GM23338 (cell line): ENCODE measurements around the gene SCTR. TPM values are rescaled to one million over a fixed set of nuclear protein-coding genes. Genes with fewer than 3 reads are reported as not detected.

Experiments
- ATAC-seq: fragments of 200-7000 bp; cut with Tn5 transposase; 3 replicates; pipeline ENCODE4 v1.9.1; 2020
- DNase-seq: peaks from one replicate; pipeline ENCODE4 v3.0.0-alpha.2; 2015; ENCODE audit warnings: low spot score
- H2AFZ ChIP-seq: fragments of 200-600 bp; sonication (generic); 2 replicates; pipeline ENCODE4 v1.8.0; 2016; ENCODE audit warnings: antibody characterized with exemption, mild to moderate bottlenecking, moderate library complexity
- H3F3A ChIP-seq: fragments of 200-600 bp; sonication (generic); replicated peaks from 2 replicates; pipeline ENCODE4 v1.8.0; 2017; ENCODE audit warnings: antibody characterized with exemption, mixed run types, low read depth
- H3K27ac ChIP-seq: fragments of 200-600 bp; sonication (generic); 2 replicates; pipeline ENCODE4 v1.6.1; 2016; ENCODE audit warnings: low read depth
- H3K27me3 ChIP-seq: fragments of 200-600 bp; sonication (generic); 2 replicates; pipeline ENCODE4 v1.8.0; 2016; ENCODE audit warnings: mild to moderate bottlenecking, mixed run types, moderate library complexity; ENCODE audit not compliant: insufficient read depth
- H3K36me3 ChIP-seq: fragments of 200-600 bp; sonication (generic); 2 replicates; pipeline ENCODE4 v1.8.0; 2016; ENCODE audit warnings: mild to moderate bottlenecking; ENCODE audit not compliant: insufficient read depth
- H3K4me1 ChIP-seq: fragments of 200-600 bp; sonication (generic); 2 replicates; pipeline ENCODE4 v1.8.0; 2016; ENCODE audit warnings: mild to moderate bottlenecking, moderate library complexity; ENCODE audit not compliant: insufficient read depth
- H3K4me2 ChIP-seq: fragments of 200-600 bp; sonication (generic); 2 replicates; pipeline ENCODE4 v1.7.1; 2017; ENCODE audit warnings: mixed run types
- H3K4me3 ChIP-seq: fragments of 200-600 bp; sonication (generic); 2 replicates; pipeline ENCODE4 v1.6.1; 2016; ENCODE audit warnings: mixed run types
- H3K79me2 ChIP-seq: fragments of 200-600 bp; sonication (generic); replicated peaks from 2 replicates; pipeline ENCODE4 v1.8.0; 2017; ENCODE audit warnings: mild to moderate bottlenecking; ENCODE audit not compliant: insufficient read depth
- H3K9me2 ChIP-seq: fragments of 200-600 bp; sonication (generic); 2 replicates; pipeline ENCODE4 v1.8.0; 2017; ENCODE audit not compliant: insufficient read depth
- H4K20me1 ChIP-seq: fragments of 200-600 bp; sonication (generic); replicated peaks from 2 replicates; pipeline ENCODE4 v1.8.0; 2017; ENCODE audit warnings: mild to moderate bottlenecking; ENCODE audit not compliant: insufficient read depth
- H3K27ac Mint-ChIP-seq: 2 replicates; pipeline ENCODE4 v1.8.0; 2020; ENCODE audit warnings: inconsistent platforms, mild to moderate bottlenecking, moderate library complexity, mixed read lengths
- H3K27me3 Mint-ChIP-seq: 3 replicates; pipeline ENCODE4 v1.8.0; 2022; ENCODE audit warnings: low read depth, mild to moderate bottlenecking, moderate library complexity, mixed read lengths, inconsistent platforms; ENCODE audit not compliant: insufficient read depth, poor library complexity
- H3K36me3 Mint-ChIP-seq: 3 replicates; pipeline ENCODE4 v1.8.0; 2021; ENCODE audit warnings: low read depth, mild to moderate bottlenecking, inconsistent platforms, moderate library complexity, mixed read lengths
- H3K4me1 Mint-ChIP-seq: 3 replicates; pipeline ENCODE4 v1.8.0; 2020; ENCODE audit warnings: mild to moderate bottlenecking, inconsistent platforms, mixed read lengths
- H3K4me3 Mint-ChIP-seq: 3 replicates; pipeline ENCODE4 v1.8.0; 2021; ENCODE audit warnings: moderate library complexity, mild to moderate bottlenecking, inconsistent platforms, mixed read lengths
- H3K9me3 Mint-ChIP-seq: 3 replicates; pipeline ENCODE4 v1.8.0; 2020; ENCODE audit warnings: moderate library complexity, mild to moderate bottlenecking, inconsistent platforms, mixed read lengths
- CREB1 ChIP-seq: fragments of 250-450 bp; sonication (Bioruptor Pico); IDR thresholded peaks from 2 replicates; pipeline ENCODE4 v1.5.0; 2020; ENCODE audit warnings: low read depth, mild to moderate bottlenecking, moderate library complexity
- EZH2 ChIP-seq: fragments of 200-600 bp; sonication (generic); IDR thresholded peaks from one replicate; pipeline ENCODE4 v1.8.0; 2017; ENCODE audit warnings: antibody characterized with exemption, mild to moderate bottlenecking, low read depth; ENCODE audit not compliant: unreplicated experiment
- JUNB ChIP-seq: IDR thresholded peaks from one replicate; pipeline ENCODE4 v1.6.1; 2016; ENCODE audit warnings: antibody characterized with exemption; ENCODE audit not compliant: unreplicated experiment
- STAT1 ChIP-seq: IDR thresholded peaks from one replicate; pipeline ENCODE4 v1.6.1; 2016; ENCODE audit warnings: antibody characterized with exemption; ENCODE audit not compliant: unreplicated experiment
- ZNF114 ChIP-seq: fragments of 250-450 bp; sonication (Bioruptor Pico); IDR thresholded peaks from 2 replicates; pipeline ENCODE4 v1.5.0; 2020; ENCODE audit warnings: mild to moderate bottlenecking, moderate library complexity
- ZNF462 ChIP-seq: fragments of 250-450 bp; sonication (Bioruptor Pico); IDR thresholded peaks from 2 replicates; pipeline ENCODE4 v1.5.0; 2020; ENCODE audit warnings: mild to moderate bottlenecking, moderate library complexity
- polyA plus RNA-seq: library from polyadenylated mRNA; unstranded; fragments of >200 nt; fragmentation: Nextera tagmentation; extraction: Ambion mirVana; gene quantifications from 2 replicates; pipeline ENCODE4 v1.2.1, GENCODE V29; 2016
- total RNA-seq: library from RNA; depleted of rRNA; stranded (reverse); fragments of >200 nt; shearing (Covaris generic); gene quantifications from 2 replicates; pipeline ENCODE4 v1.2.3, GENCODE V29; 2014
- TF ChIP-seq, protein P1 (sequence below): IDR thresholded peaks from one replicate; pipeline ENCODE4 v1.6.1; 2018; ENCODE audit warnings: antibody characterized with exemption; ENCODE audit not compliant: unreplicated experiment
- TF ChIP-seq, protein P2 (sequence below): IDR thresholded peaks from 2 replicates; pipeline ENCODE4 v1.6.1; 2016; ENCODE audit warnings: antibody characterized with exemption

Gene SCTR
- total and polyA plus RNA-seq, 2 experiments from 2014 or later, result not detected

- Mint-ChIP-seq H3K27me3 (peaks cover 16% of the 10 kb centered on the region), H3K9me3 (no peaks in the 10 kb centered on the region), H3K4me1 (peaks cover 22% of the 10 kb centered on the region), H3K4me3 (no peak overlapping the region; the same call in 2 of the 3 replicates), H3K27ac (no peak overlapping the region), H3K36me3 (no peaks in the 10 kb centered on the region)
- H3F3A ChIP-seq, result no peaks in the 10 kb centered on the region
- H3K79me2 ChIP-seq, result no peaks in the 10 kb centered on the region
- ATAC-seq, result no peak
- no peaks in the 10 kb centered on the region for H3K9me2 ChIP-seq
- no peak for DNase-seq
- no peak overlapping the region for H3K27ac ChIP-seq
- TF ChIP-seq ZNF114 (CRISPR knock-in tag), result no peak
- TF ChIP-seq, protein P1, sequence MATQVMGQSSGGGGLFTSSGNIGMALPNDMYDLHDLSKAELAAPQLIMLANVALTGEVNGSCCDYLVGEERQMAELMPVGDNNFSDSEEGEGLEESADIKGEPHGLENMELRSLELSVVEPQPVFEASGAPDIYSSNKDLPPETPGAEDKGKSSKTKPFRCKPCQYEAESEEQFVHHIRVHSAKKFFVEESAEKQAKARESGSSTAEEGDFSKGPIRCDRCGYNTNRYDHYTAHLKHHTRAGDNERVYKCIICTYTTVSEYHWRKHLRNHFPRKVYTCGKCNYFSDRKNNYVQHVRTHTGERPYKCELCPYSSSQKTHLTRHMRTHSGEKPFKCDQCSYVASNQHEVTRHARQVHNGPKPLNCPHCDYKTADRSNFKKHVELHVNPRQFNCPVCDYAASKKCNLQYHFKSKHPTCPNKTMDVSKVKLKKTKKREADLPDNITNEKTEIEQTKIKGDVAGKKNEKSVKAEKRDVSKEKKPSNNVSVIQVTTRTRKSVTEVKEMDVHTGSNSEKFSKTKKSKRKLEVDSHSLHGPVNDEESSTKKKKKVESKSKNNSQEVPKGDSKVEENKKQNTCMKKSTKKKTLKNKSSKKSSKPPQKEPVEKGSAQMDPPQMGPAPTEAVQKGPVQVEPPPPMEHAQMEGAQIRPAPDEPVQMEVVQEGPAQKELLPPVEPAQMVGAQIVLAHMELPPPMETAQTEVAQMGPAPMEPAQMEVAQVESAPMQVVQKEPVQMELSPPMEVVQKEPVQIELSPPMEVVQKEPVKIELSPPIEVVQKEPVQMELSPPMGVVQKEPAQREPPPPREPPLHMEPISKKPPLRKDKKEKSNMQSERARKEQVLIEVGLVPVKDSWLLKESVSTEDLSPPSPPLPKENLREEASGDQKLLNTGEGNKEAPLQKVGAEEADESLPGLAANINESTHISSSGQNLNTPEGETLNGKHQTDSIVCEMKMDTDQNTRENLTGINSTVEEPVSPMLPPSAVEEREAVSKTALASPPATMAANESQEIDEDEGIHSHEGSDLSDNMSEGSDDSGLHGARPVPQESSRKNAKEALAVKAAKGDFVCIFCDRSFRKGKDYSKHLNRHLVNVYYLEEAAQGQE, result no peak
- no peak for TF ChIP-seq EZH2
- no peak for TF ChIP-seq STAT1
- TF ChIP-seq, protein P2, sequence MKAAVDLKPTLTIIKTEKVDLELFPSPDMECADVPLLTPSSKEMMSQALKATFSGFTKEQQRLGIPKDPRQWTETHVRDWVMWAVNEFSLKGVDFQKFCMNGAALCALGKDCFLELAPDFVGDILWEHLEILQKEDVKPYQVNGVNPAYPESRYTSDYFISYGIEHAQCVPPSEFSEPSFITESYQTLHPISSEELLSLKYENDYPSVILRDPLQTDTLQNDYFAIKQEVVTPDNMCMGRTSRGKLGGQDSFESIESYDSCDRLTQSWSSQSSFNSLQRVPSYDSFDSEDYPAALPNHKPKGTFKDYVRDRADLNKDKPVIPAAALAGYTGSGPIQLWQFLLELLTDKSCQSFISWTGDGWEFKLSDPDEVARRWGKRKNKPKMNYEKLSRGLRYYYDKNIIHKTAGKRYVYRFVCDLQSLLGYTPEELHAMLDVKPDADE, result no peak
- TF ChIP-seq JUNB, result no peak
- no peak for TF ChIP-seq CREB1 (CRISPR knock-in tag)
- TF ChIP-seq ZNF462, result no peak
- no peaks in the 10 kb centered on the region for H3K4me1 ChIP-seq
- H4K20me1 ChIP-seq, result no peaks in the 10 kb centered on the region
- H3K4me3 ChIP-seq, result no peak overlapping the region
- no peaks in the 10 kb centered on the region for H3K27me3 ChIP-seq
- peak overlapping the region; percentile 52; the same call in 1 of the 2 replicates for H2AFZ ChIP-seq
- no peak overlapping the region for H3K4me2 ChIP-seq
- H3K36me3 ChIP-seq, result no peaks in the 10 kb centered on the region
These were observed 34.2 kb downstream of the SCTR start for GRCh38 chr2:119490106-119490505.
